Thymus (tissue), 11 donors: Measurements from ENCODE around the gene EIF4G2. TPM values are rescaled to one million over a fixed set of nuclear protein-coding genes. Genes with fewer than 3 reads are reported as not detected.
"Not testable (repeated sequence)": the region's sequence is repeated elsewhere in the genome, so short reads cannot be mapped to it uniquely, and the experiment has no call there.

Experiments
- DNase-seq, 9 donors: peaks; one replicate each; pipeline ENCODE4 v3.0.0-alpha.2; 2013; ENCODE audit warnings: low spot score in 9 of 9, low read depth in 6 of 9, missing footprints in 1 of 9
- H3K27ac ChIP-seq, 2 donors: one replicate each; pipeline ENCODE4 v1.5.1; 2013; ENCODE audit warnings: control low read depth in 1 of 2, low read depth in 1 of 2, low read length in 1 of 2, mild to moderate bottlenecking in 1 of 2, moderate library complexity in 1 of 2
- H3K27me3 ChIP-seq, 2 donors: one replicate each; pipeline ENCODE4 v1.5.1; 2013; ENCODE audit warnings: low read length in 1 of 2; ENCODE audit not compliant: control insufficient read depth in 2 of 2, insufficient read depth in 1 of 2
- H3K36me3 ChIP-seq, 2 donors: one replicate each; pipeline ENCODE4 v1.5.1; 2013; ENCODE audit warnings: low read length in 1 of 2, mild to moderate bottlenecking in 1 of 2, moderate library complexity in 1 of 2; ENCODE audit not compliant: control insufficient read depth in 2 of 2, insufficient read depth in 2 of 2
- H3K4me1 ChIP-seq, 2 donors: one replicate each; pipeline ENCODE4 v1.5.1; 2013; ENCODE audit warnings: low read length in 2 of 2; ENCODE audit not compliant: control insufficient read depth in 2 of 2, insufficient read depth in 2 of 2
- H3K4me3 ChIP-seq, 2 donors: one replicate each; pipeline ENCODE4 v1.5.1; 2013; ENCODE audit warnings: low read length in 2 of 2, control low read depth in 1 of 2, mild to moderate bottlenecking in 1 of 2
- H3K9me3 ChIP-seq, 2 donors: one replicate each; pipeline ENCODE4 v1.5.1; 2013; ENCODE audit warnings: low read length in 1 of 2, mild to moderate bottlenecking in 1 of 2; ENCODE audit not compliant: control insufficient read depth in 2 of 2, insufficient read depth in 1 of 2
- WGBS: extraction: QIAGEN DNeasy Blood & Tissue Kit; methylation state at CpG from one replicate; pipeline ENCODE4 v1.1.7; 2013; 5-methylcytosine and 5-hydroxymethylcytosine counted together
- polyA plus RNA-seq: library from polyadenylated mRNA; stranded (reverse); fragments of 200-250 nt; gene quantifications from one replicate; pipeline ENCODE4 v1.2.3, GENCODE V29; 2013
- total RNA-seq: library from RNA; stranded (reverse); fragments of 120-200 nt; gene quantifications from one replicate; pipeline ENCODE4 v1.2.4, GENCODE V29; 2013
- donor health status: healthy.

EIF4G2 gene
- total and polyA plus RNA-seq, 2 donors: 391 to 531 TPM

DNA sequence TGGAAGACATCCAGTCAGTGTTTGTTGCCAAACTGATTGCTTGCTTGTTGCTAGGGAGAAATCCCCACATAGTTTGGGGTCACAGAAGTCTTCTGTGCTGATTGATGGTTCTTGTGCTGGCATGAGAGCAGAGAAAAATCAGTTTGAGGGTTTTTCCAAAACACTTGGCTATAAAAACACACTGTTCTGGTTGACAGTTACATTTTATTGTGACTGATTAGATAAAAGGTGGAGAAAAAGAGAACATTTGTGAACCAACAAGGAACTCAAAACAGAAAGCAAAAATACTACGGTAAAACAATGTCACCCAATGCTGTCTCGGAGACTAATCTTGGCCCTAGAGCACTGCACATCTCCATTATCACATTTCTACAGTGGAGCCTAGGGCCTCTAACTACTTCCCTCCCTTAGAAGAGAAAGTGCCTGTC lies 14.4 kb upstream of the EIF4G2 start:
- Histone ChIP-seq H3K9me3 (no peaks in the 10 kb centered on the region), H3K27me3 (no peaks in the 10 kb centered on the region), H3K36me3 (no peaks in the 10 kb centered on the region), H3K4me1 (peaks cover 0 to 3% of the 10 kb centered on the region in 2 donors), H3K27ac (peak overlapping the region; percentile 52 to 68), H3K4me3 (no peak overlapping the region)
- 33% methylated on average over 2 of the region's 2 CpGs for WGBS
- DNase-seq: peak in 1 of 9 donors; percentile 25

DNA sequence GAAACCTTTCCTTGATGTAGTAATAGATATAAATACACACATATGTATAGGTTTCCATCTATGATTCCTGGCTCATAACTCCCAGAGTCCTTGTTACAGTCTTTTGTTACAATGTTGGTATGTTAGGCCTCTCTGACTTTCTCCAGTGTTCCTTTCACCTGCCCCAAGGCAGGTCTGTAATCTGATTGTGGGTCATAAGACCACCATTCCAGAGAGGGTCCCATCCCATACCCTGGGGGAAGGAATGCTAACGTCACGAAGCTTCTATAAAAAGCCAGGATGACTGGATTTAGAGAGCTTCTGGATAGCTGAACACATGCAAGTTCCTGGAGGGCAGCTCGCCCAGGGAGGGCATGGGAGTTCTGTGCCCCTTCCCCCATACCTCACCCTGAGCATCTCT lies 13.8 kb upstream of the EIF4G2 start:
- not testable (repeated sequence) for H3K4me1 ChIP-seq, H3K27me3 ChIP-seq, H3K9me3 ChIP-seq, H3K4me3 ChIP-seq, H3K36me3 ChIP-seq, H3K27ac ChIP-seq, DNase-seq
- 98% methylated on average over 3 of the region's 3 CpGs for WGBS

DNA sequence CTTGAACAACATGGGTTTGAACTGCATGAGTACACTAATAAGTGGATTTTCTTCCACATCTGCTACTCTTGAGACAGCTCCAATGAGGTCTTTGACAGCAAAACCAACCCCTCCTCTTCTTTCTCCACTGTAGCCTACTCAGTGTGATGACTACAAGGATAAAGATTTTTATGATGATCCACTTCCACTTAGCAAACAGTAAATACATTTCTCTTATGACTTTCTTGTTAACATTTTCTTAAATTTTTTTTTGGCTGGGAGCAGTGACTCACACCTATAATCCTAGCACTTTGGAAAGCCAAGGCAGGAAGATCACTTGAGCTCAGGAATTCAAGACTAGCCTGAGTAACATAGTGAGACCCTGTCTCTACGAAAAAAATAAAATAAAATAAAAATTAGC lies 9.9 kb upstream of the EIF4G2 start:
- H3K4me1 ChIP-seq: no peaks in the 10 kb centered on the region
- no peaks in the 10 kb centered on the region for H3K9me3 ChIP-seq
- WGBS: 100% methylated on average over 1 of the region's 1 CpG
- no peaks in the 10 kb centered on the region for H3K36me3 ChIP-seq
- DNase-seq: no peak
- H3K27me3 ChIP-seq: no peaks in the 10 kb centered on the region
- H3K27ac ChIP-seq: no peak overlapping the region
- no peak overlapping the region for H3K4me3 ChIP-seq

DNA sequence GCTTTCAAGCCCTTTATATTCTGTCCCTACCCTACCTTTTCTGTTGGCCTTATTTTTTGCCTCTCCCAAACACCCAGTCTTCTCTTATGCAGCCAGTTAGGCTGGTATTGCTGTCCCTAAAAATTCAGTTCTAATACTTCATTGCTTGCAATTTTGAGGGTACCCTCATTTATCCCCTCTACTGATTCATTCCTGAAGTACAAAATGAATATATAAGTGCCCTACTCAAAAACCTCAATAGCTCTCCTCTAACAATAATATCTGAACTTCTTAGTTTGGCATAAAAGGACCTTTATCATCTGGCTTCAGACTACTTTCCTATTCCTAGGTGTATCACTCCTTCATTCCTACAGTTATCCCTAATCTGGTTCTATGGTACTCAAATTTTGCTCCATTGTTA lies 5.2 kb upstream of the EIF4G2 start:
- H3K36me3 ChIP-seq: no peaks in the 10 kb centered on the region
- no peak overlapping the region for H3K27ac ChIP-seq
- H3K4me3 ChIP-seq: no peak overlapping the region
- DNase-seq: no peak
- H3K27me3 ChIP-seq: peaks cover 0 to 2% of the 10 kb centered on the region in 2 donors
- H3K9me3 ChIP-seq: no peaks in the 10 kb centered on the region
- no peaks in the 10 kb centered on the region for H3K4me1 ChIP-seq

DNA sequence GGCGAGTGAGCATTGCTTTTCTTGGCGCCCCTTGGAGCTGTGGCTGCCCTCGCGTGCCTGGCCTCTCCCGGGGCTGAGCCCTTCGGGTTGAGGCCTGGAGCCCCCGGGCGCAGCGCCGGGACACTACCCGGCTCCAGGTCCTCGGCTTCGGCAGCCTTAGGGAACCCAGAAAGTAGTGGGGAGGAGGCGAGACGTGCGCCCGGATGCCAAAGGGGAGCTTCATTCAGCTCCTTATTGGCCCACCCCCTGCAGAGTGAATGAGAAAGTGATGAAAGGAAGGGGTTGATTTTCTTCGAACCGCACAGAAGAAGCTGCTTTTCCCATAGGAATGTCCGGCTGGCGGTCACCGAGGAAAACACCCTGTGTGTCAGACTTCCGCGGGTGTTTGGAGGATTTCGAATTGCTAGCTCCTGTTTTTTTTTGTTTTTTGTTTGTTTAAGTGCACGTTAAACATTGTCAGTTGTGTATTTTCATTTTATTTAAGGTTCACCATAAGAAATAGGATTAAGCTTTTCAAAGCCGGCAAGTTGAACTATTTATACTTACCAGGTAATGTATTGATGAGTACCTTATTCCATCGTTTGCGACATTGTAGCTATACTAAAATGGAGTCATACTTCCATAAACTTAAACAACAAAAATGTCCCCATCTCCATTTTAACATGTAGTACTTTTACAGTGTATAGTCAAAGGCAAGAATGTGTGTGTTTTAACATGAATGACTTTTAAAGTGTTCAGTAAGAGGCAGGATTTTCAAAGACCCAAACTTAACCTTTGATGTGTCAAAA lies 841 bp upstream of the EIF4G2 start:
- Histone ChIP-seq H3K4me3 (peak overlapping the region; percentile 83 to 90), H3K9me3 (no peaks in the 10 kb centered on the region), H3K27ac (peak overlapping the region; percentile 98 to 100), H3K36me3 (peaks cover 19 to 27% of the 10 kb centered on the region in 2 donors), H3K4me1 (peaks cover 15 to 17% of the 10 kb centered on the region in 2 donors), H3K27me3 (peaks cover 0 to 2% of the 10 kb centered on the region in 2 donors)
- WGBS: 4% methylated on average over 29 of the region's 29 CpGs
- peak in 6 of 9 donors; percentile 37 to 80 (median 50) for DNase-seq

DNA sequence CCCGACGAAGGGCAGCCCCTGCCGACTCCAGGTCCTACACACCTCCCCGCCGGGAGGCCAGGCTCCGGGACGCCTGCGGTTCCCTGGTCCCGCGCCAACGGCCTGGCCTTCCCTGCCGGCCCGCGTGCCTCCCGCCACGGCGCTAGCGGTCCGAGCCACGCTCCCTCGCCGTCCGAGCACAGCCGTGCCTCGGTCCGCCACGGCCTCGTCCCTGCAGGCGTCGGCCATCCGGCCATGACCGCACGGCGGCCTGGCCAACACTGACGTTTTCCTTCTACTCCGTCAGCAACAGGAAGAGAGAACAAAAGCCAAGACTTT lies 532 bp downstream of the EIF4G2 start:
- Histone ChIP-seq H3K27ac (peak overlapping the region; percentile 98 to 100), H3K9me3 (no peaks in the 10 kb centered on the region), H3K4me3 (peak overlapping the region; percentile 83 to 90), H3K27me3 (peaks cover 0 to 2% of the 10 kb centered on the region in 2 donors), H3K4me1 (peaks cover 15 to 17% of the 10 kb centered on the region in 2 donors), H3K36me3 (peaks cover 32 to 40% of the 10 kb centered on the region in 2 donors)
- DNase-seq: peak in 1 of 9 donors; percentile 56
- WGBS: under 1% methylated on average over 36 of the region's 36 CpGs

DNA sequence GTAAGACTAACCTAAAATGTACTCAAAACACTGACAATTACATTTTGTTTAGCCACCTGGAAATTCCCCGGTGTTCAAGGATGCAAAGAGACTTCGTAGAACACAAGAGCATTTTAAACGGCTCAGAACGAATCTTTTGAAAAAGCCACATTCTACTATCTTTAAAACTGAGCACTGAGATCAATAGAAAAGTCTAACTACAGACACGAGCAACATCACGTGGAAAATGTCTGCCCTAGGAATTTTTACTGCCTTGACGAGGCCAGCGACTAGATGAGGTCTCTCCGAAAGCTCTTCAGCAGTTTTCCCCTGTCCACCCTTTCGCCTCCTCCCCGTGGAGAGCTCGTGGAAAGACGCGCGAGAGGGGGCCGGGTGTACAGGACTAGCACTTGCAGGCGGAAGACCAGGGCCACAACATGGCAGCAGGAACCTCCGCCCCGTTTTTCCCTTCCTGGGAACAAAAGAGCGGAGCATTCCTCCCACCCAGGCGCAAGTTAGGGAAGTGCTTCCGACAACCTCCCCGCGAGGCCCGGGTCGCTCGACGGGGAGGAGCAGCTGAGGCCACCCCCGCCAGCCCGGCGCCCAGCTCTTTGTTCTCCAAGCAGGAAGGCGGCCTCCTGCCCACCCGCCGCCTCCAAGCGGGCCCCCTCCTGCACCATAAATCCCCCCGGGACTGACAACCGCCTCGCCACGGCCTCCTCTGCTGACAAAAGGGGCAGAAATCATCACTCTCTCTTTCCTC lies 1.1 kb downstream of the EIF4G2 start:
- H3K27ac ChIP-seq: peak overlapping the region; percentile 98 to 100
- peaks cover 15 to 17% of the 10 kb centered on the region in 2 donors for H3K4me1 ChIP-seq
- peak overlapping the region; percentile 83 to 90 for H3K4me3 ChIP-seq
- WGBS: under 1% methylated on average over 39 of the region's 39 CpGs
- H3K27me3 ChIP-seq: peaks cover 0 to 2% of the 10 kb centered on the region in 2 donors
- DNase-seq: peak in 7 of 9 donors; percentile 41 to 72 (median 51)
- no peaks in the 10 kb centered on the region for H3K9me3 ChIP-seq
- peaks cover 37 to 46% of the 10 kb centered on the region in 2 donors for H3K36me3 ChIP-seq

DNA sequence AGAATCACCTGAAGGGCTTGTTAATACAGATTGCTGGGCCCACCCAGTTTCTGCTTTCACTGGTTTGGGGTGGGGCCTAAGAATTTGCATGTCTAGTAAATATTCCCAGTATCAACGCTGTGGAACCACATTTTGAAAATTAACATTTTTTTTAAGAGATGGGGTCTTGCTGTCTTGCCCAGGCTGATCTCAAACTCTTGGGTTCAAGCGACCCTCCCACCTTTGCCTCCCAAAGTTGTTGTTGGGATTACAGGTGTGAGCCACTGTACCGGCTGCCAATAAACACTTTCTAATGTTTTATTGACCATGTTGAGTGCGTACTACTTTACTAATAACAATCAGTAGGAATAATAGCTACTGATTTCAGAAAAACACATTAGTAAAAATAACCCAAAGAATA lies 2.5 kb downstream of the EIF4G2 start:
- Histone ChIP-seq H3K36me3 (peaks cover 52 to 60% of the 10 kb centered on the region in 2 donors), H3K27ac (no peak overlapping the region), H3K27me3 (no peaks in the 10 kb centered on the region), H3K4me3 (no peak overlapping the region), H3K9me3 (no peaks in the 10 kb centered on the region), H3K4me1 (peaks cover 15 to 17% of the 10 kb centered on the region in 2 donors)
- WGBS: 96% methylated on average over 4 of the region's 4 CpGs
- no peak for DNase-seq

DNA sequence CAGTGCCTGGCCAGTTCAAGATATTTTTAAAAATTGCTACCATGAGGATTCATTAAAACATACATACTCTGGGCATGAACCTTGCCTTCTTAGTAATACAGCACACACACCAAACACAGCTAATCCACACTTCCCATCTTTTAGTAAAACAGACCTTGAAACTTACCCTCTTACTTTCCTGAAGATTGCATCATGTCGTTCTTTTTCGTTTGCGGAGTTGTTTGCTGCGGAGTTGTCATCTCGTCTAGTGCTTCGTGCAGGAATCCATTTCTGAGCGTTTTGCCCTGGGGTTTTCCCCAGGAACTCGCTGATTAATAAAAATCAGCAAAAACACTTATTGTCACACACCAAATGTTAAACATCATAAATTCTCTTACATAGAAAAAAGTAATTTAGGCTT lies 3.0 kb downstream of the EIF4G2 start:
- DNase-seq: no peak
- H3K4me1 ChIP-seq: peaks cover 15 to 17% of the 10 kb centered on the region in 2 donors
- WGBS: 96% methylated on average over 8 of the region's 8 CpGs
- no peaks in the 10 kb centered on the region for H3K27me3 ChIP-seq
- H3K27ac ChIP-seq: no peak overlapping the region
- peaks cover 54 to 64% of the 10 kb centered on the region in 2 donors for H3K36me3 ChIP-seq
- no peaks in the 10 kb centered on the region for H3K9me3 ChIP-seq
- no peak overlapping the region for H3K4me3 ChIP-seq
